GM23338 (cell line): ENCODE data around the gene NBPF26.
"Not testable (repeated sequence)": the region's sequence is repeated elsewhere in the genome, so short reads cannot be mapped to it uniquely, and the experiment has no call there.

Experiments
- CTCF ChIP-seq, 2 experiments: fragments of 200-600 bp in 1 of 2; sonication (generic) in 1 of 2; conservative IDR thresholded peaks; 2 replicates each; pipeline versions ENCODE4 v1.5.1 to v1.6.1; 2016 to 2017; ENCODE audit warnings: antibody characterized with exemption in 2 of 2, low read depth in 2 of 2, mild to moderate bottlenecking in 2 of 2, moderate library complexity in 1 of 2
- EZH2 ChIP-seq: fragments of 200-600 bp; sonication (generic); IDR thresholded peaks from one replicate; pipeline ENCODE4 v1.8.0; 2017; ENCODE audit warnings: antibody characterized with exemption, mild to moderate bottlenecking, low read depth; ENCODE audit not compliant: unreplicated experiment
- EZH2phosphoT487 ChIP-seq: fragments of 200-600 bp; sonication (generic); IDR thresholded peaks from one replicate; pipeline ENCODE4 v1.8.1; 2018; ENCODE audit warnings: antibody characterized with exemption; ENCODE audit not compliant: unreplicated experiment
- JUNB ChIP-seq: IDR thresholded peaks from one replicate; pipeline ENCODE4 v1.6.1; 2016; ENCODE audit warnings: antibody characterized with exemption; ENCODE audit not compliant: unreplicated experiment
- POLR2AphosphoS5 ChIP-seq: IDR thresholded peaks from 2 replicates; pipeline ENCODE4 v1.6.1; 2016; ENCODE audit warnings: antibody characterized with exemption, low read depth
- ZNF462 ChIP-seq: fragments of 250-450 bp; sonication (Bioruptor Pico); IDR thresholded peaks from 2 replicates; pipeline ENCODE4 v1.5.0; 2020; ENCODE audit warnings: mild to moderate bottlenecking, moderate library complexity
- TF ChIP-seq, protein P1 (sequence below): IDR thresholded peaks from one replicate; pipeline ENCODE4 v1.6.1; 2018; ENCODE audit warnings: antibody characterized with exemption; ENCODE audit not compliant: unreplicated experiment

- TF ChIP-seq CTCF (conservative IDR thresholded peaks at IDR 0.05; ENCODE audit: low read depth in 2 of 2); ZNF462; EZH2; EZH2phosphoT487; POLR2AphosphoS5; JUNB: not testable (repeated sequence)
- TF ChIP-seq, protein P1, sequence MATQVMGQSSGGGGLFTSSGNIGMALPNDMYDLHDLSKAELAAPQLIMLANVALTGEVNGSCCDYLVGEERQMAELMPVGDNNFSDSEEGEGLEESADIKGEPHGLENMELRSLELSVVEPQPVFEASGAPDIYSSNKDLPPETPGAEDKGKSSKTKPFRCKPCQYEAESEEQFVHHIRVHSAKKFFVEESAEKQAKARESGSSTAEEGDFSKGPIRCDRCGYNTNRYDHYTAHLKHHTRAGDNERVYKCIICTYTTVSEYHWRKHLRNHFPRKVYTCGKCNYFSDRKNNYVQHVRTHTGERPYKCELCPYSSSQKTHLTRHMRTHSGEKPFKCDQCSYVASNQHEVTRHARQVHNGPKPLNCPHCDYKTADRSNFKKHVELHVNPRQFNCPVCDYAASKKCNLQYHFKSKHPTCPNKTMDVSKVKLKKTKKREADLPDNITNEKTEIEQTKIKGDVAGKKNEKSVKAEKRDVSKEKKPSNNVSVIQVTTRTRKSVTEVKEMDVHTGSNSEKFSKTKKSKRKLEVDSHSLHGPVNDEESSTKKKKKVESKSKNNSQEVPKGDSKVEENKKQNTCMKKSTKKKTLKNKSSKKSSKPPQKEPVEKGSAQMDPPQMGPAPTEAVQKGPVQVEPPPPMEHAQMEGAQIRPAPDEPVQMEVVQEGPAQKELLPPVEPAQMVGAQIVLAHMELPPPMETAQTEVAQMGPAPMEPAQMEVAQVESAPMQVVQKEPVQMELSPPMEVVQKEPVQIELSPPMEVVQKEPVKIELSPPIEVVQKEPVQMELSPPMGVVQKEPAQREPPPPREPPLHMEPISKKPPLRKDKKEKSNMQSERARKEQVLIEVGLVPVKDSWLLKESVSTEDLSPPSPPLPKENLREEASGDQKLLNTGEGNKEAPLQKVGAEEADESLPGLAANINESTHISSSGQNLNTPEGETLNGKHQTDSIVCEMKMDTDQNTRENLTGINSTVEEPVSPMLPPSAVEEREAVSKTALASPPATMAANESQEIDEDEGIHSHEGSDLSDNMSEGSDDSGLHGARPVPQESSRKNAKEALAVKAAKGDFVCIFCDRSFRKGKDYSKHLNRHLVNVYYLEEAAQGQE = not testable (repeated sequence)
Measured at GRCh38 chr1:120878206-120878605, 154.5 kb downstream of the NBPF26 start.
